Fibroblast of skin of scalp (primary cell): Measurements from ENCODE around the gene PROZ.

ENCODE experiments used
- DNase-seq: peaks from one replicate; pipeline ENCODE4 v3.0.0-alpha.2; 2013

The PROZ gene

DNA sequence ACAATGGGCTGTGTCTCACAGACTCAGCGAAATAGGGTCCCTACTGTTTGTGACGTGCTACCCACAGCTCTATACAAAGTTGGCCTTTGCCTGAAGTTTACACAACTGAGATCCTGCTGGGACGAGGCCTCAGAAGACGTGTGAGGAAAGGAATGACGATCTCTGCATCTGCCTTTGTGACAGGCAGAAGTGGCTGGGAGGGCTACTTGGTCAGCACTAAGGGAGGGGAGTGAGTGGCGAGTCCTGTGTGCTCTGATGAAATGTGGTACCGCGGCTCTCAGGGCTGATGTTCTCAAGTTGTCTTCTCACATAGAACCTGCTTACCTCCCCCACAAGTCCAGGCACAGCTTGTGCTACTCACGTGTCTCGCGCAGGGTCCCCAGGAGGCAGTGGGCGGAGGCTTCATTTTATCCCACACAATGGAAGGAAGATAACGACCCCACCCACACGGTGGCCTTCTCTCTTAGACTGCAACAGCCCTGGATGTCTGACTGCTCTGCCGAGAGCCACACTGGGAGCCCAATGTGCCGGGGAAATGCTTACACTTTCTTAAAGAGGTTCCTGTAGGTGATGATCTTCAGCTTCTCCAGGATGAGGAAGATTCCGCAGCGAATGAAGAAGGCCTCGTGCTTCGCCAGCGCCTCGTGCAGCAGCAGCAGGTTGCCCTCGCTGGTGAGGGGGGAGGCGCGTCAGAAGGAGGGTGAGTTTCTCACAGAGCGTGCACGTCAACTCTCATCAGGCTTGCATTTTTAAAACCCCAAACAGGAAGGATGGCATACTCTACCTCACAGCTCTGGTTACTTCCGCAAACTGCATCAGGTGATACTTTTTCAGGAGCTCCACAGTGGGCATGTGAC, 21.2 kb downstream of the PROZ start:
- peak; percentile 70 for DNase-seq

GRCh38 chr13:113182046-113182445, 23.6 kb downstream of the PROZ start:
- DNase-seq, result peak; percentile 54

GRCh38 chr13:113183450-113184129, 25.1 kb downstream of the PROZ start:
- no peak for DNase-seq

- no peak for DNase-seq
Measured at GRCh38 chr13:113184568-113185440, 26.4 kb downstream of the PROZ start.

GRCh38 chr13:113186061-113186900, 27.8 kb downstream of the PROZ start:
- peak; percentile 17 for DNase-seq

GRCh38 chr13:113187263-113187669, 28.8 kb downstream of the PROZ start:
- peak; percentile 99 for DNase-seq

GRCh38 chr13:113187883-113188665, 29.6 kb downstream of the PROZ start:
- DNase-seq, result no peak

GRCh38 chr13:113190181-113190580, 31.7 kb downstream of the PROZ start:
- DNase-seq, result no peak

DNA sequence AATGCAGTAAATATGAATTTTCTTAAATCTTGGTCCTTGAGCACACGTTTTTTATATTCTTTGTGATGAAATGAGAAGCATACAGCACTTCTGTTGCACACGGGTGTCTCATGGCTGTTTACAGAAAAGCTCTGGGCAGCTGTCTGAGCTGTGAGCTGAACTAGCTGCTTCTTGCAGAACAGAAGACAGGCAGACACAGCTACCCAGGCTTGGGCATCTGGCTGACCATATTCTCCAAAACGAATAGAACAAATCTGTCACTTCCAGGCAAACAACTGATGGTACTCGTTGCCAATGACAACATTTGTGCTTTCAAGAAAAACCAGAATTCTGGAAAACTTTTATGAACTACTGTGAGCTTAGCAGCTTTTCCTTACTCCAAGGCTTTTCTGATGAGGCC, 33.8 kb downstream of the PROZ start:
- no peak for DNase-seq

DNA sequence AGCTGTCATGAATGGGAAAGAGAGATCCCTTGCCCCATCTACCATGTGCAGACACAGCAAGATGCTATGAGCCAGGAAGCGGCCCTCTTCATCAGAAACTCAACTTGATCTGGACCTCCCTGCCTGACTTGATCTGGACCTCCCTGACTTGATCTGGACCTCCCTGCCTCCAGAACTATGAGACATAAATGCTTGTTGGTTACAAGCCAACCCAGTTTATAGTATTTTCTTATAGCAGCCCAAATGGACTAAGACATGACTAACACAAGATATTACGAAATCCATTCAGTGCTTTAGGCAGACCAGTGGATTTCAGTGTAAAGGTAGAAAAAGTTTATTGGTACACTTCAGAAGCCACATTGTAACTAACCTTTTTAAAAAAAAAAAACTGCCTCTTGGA, 34.5 kb downstream of the PROZ start:
- peak; percentile 45 for DNase-seq

DNA sequence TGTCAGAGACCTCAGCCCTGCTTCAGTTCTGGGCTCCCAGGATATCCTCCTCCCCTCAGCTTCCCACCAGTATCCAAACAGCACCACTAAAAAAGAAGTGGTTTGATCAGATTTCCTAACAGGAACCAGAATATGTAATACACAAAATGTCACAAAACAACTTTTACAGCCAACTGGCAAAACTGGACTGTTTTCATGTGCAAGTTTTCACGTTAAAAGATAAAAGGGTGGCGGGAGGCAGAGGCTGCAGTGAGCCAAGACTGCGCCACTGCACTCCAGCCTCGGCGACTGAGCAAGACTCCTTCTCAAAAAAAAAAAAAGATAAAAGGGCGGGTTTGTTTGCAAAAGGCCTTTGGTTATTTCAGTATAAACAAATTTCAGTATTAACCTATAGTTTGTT, 36.9 kb downstream of the PROZ start:
- no peak for DNase-seq

- DNase-seq, result no peak
Measured at GRCh38 chr13:113196970-113197737, 38.7 kb downstream of the PROZ start.

DNA sequence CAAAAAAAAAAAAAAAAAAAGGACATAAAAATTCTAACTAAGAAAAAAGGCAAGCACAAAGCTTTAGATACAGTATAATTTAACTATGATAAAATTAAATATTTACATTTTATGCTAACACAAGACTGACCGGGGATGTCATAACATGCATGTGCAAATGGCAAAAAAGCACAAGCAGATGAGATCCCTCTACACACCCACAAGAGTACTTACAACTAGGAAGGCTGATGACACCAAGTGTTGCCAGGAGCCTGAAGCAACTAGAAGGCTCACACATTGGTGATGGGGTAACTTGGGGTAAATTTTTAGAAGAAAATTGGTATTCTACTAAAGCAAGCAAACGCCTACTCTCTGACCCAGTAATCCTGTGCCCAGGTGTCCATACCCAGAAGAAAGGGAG, 43.4 kb downstream of the PROZ start:
- no peak for DNase-seq

GRCh38 chr13:113202912-113203311, 44.5 kb downstream of the PROZ start:
- DNase-seq, result no peak

- no peak for DNase-seq
Measured at GRCh38 chr13:113203507-113204377, 45.3 kb downstream of the PROZ start.

DNA sequence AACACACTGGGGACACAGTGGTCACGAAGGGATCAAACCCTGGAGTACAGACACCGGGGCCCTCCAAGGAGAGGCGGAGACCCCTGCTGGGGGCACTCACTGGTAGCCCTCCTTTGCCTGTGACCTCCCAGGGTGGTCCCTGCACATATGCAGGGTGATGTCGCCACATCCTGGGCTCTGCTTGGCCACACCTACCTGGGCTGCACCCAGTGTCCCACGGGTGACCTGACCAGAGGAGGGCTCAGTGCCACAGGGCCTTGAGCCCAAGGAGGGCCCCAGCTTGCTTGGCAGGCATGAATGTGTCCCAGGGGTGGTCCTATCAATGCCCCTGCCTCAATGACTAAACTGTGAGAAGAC, 45.9 kb downstream of the PROZ start:
- no peak for DNase-seq

DNA sequence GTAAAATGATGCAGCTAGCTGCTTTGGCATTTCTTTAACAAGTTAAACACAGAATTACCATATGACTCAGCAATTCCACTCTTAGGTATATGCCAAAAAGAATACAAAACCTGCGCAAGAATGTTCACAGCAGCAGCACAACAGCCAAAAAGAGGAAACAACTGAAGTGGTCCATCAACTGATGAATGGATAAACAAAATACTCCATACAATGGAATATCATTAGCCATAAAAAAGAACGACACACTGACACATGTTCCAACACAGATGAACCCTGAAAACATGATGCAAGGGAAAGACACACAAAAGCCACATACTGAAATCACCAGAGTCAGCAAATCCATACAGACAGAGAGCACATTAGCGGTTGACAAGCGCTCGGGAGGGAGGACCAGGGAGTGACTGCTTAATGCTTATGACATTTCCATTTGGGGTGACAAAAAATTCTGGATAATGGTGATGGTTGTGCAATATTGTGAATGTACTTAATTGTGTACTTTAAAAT, 47.0 kb downstream of the PROZ start:
- DNase-seq, result peak; percentile 27

GRCh38 chr13:113207460-113207859, 49.0 kb downstream of the PROZ start:
- no peak for DNase-seq

- peak; percentile 41 for DNase-seq
Measured at GRCh38 chr13:113207890-113208420, 49.5 kb downstream of the PROZ start.
